Omental fat pad (tissue), 4 donors: ENCODE data around the gene ADAMTS19. TPM values are rescaled to one million over a fixed set of nuclear protein-coding genes. Genes with fewer than 3 reads are reported as not detected.

Experiments used
- ATAC-seq: fragments of 150-250 bp; one replicate; pipeline ENCODE4 v1.9.1; 2016; ENCODE audit warnings: mild to moderate bottlenecking, moderate library complexity; ENCODE audit not compliant: low FRiP score
- DNase-seq: peaks from one replicate; pipeline ENCODE4 v3.0.0-alpha.2; 2019; ENCODE audit warnings: low spot score
- CTCF ChIP-seq, 3 donors: fragments of 450-650 bp; IDR thresholded peaks; one replicate each; pipeline ENCODE4 v1.5.1; 2016 to 2017; ENCODE audit warnings: antibody characterized with exemption in 3 of 3, mild to moderate bottlenecking in 3 of 3, moderate library complexity in 2 of 3
- total RNA-seq, 4 donors: library from RNA; depleted of rRNA; stranded (reverse); fragments of >200 nt; gene quantifications; one replicate each; pipeline ENCODE4 v1.1.0, GENCODE V29; 2016

The ADAMTS19 gene
- total RNA-seq, 4 donors from 2014 or later, result 0.19 TPM; not detected in 3

- TF ChIP-seq CTCF (IDR thresholded peaks at IDR 0.05), result no peak
- DNase-seq, result no peak
Observed at GRCh38 chr5:129591508-129592160, 131.5 kb downstream of the ADAMTS19 start.

GRCh38 chr5:129593525-129593924 is 133.4 kb downstream of the ADAMTS19 start:
- DNase-seq, result no peak
- TF ChIP-seq CTCF (IDR thresholded peaks at IDR 0.05), result no peak
- no peak for ATAC-seq

More at GRCh38 chr5:129591508-129592160, 131.5 kb downstream of the ADAMTS19 start:
- ATAC-seq, result no peak

GRCh38 chr5:129601576-129601975 is 141.5 kb downstream of the ADAMTS19 start:
- no peak for ATAC-seq
- no peak for DNase-seq
- no peak for TF ChIP-seq CTCF (IDR thresholded peaks at IDR 0.05)

- no peak for TF ChIP-seq CTCF (IDR thresholded peaks at IDR 0.05)
- no peak for ATAC-seq
Observed at GRCh38 chr5:129608350-129608749, 148.3 kb downstream of the ADAMTS19 start.

GRCh38 chr5:129609710-129610109 is 149.6 kb downstream of the ADAMTS19 start:
- ATAC-seq (no peak), DNase-seq (no peak)
- TF ChIP-seq CTCF (IDR thresholded peaks at IDR 0.05), result no peak

More at GRCh38 chr5:129608350-129608749, 148.3 kb downstream of the ADAMTS19 start:
- DNase-seq, result no peak

GRCh38 chr5:129616517-129616916 is 156.4 kb downstream of the ADAMTS19 start:
- no peak for ATAC-seq
- TF ChIP-seq CTCF (IDR thresholded peaks at IDR 0.05), result no peak
- DNase-seq, result no peak

GRCh38 chr5:129617206-129617605 is 157.1 kb downstream of the ADAMTS19 start:
- no peak for ATAC-seq
- DNase-seq, result no peak
- TF ChIP-seq CTCF (IDR thresholded peaks at IDR 0.05), result no peak
